ENCODE measurements around the gene ACKR2.

DNA sequence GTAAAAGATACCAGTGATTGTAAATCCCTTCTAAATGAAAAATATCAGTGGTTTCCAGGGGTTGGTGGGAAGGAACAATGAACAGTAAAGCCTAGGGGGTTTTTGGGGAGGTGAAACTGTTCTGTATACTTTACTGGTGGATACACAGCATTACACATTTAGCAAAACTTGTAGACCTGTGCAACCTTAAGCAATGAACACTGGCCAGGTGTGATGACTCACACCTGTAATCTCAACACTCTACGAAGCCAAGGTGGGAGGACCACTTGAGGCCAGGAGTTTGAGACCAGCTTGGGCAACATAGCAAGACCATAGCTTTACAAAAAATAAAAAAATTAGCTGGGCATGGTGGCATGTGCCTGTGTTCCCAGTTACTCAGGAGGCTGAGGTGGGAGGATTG, 38.0 kb upstream of the ACKR2 start:
- TF ChIP-seq, protein P1, sequence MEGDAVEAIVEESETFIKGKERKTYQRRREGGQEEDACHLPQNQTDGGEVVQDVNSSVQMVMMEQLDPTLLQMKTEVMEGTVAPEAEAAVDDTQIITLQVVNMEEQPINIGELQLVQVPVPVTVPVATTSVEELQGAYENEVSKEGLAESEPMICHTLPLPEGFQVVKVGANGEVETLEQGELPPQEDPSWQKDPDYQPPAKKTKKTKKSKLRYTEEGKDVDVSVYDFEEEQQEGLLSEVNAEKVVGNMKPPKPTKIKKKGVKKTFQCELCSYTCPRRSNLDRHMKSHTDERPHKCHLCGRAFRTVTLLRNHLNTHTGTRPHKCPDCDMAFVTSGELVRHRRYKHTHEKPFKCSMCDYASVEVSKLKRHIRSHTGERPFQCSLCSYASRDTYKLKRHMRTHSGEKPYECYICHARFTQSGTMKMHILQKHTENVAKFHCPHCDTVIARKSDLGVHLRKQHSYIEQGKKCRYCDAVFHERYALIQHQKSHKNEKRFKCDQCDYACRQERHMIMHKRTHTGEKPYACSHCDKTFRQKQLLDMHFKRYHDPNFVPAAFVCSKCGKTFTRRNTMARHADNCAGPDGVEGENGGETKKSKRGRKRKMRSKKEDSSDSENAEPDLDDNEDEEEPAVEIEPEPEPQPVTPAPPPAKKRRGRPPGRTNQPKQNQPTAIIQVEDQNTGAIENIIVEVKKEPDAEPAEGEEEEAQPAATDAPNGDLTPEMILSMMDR (IDR thresholded peaks at IDR 0.05; ENCODE audit: borderline replicate concordance, extremely low read depth, low read length, poor library complexity, severe bottlenecking) = no peak
- no peak for TF ChIP-seq EZH2 (IDR thresholded peaks at IDR 0.05; ENCODE audit: borderline replicate concordance, low read depth, low read length, severe bottlenecking)

All from DND-41 (cell line).